GM12891 (cell line): ENCODE results near the gene TP73.

ENCODE experiments used
- DNase-seq: peaks from one replicate; pipeline ENCODE4 v3.0.0; 2011; ENCODE audit warnings: low spot score; ENCODE audit not compliant: insufficient read length
- FAIRE-seq: peaks from 2 replicates; lab custom pipeline; 2011; peaks lifted over from hg19 to GRCh38; lab: Jason Lieb, UNC
- PAX5 ChIP-seq: IDR thresholded peaks from 2 replicates; pipeline ENCODE4 v1.6.1; 2011; ENCODE audit warnings: low read length, moderate library complexity, mild to moderate bottlenecking; ENCODE audit not compliant: insufficient read depth, severe bottlenecking
- POLR2A ChIP-seq: IDR thresholded peaks from 2 replicates; pipeline ENCODE4 v1.6.1; 2011; ENCODE audit warnings: low read depth, low read length, control low read depth
- POLR2AphosphoS5 ChIP-seq: IDR thresholded peaks from 2 replicates; pipeline ENCODE4 v1.6.1; 2011; ENCODE audit warnings: low read depth, low read length, control low read depth
- POU2F2 ChIP-seq: IDR thresholded peaks from 2 replicates; pipeline ENCODE4 v1.6.1; 2011; ENCODE audit warnings: low read depth, mild to moderate bottlenecking, control low read depth, low read length, moderate library complexity
- SPI1 ChIP-seq: IDR thresholded peaks from 2 replicates; pipeline ENCODE4 v1.6.1; 2011; ENCODE audit warnings: low read depth, low read length, control low read depth
- TAF1 ChIP-seq: IDR thresholded peaks from 2 replicates; pipeline ENCODE4 v1.6.1; 2011; ENCODE audit warnings: low read depth, low read length, control low read depth

TP73 gene

GRCh38 chr1:3641816-3642215, 10.5 kb upstream of the TP73 start:
- DNase-seq (no peak), FAIRE-seq (no peak)
- TF ChIP-seq SPI1: no peak

- no peak for TF ChIP-seq TAF1
- DNase-seq: no peak
- FAIRE-seq: no peak
Observed at GRCh38 chr1:3642919-3643675, 9.2 kb upstream of the TP73 start.

- DNase-seq (no peak), FAIRE-seq (peak; percentile 41)
- TF ChIP-seq POLR2A (no peak), POU2F2 (no peak), TAF1 (no peak), SPI1 (no peak), PAX5 (no peak), POLR2AphosphoS5 (no peak)
Observed at GRCh38 chr1:3644273-3644672, 8.0 kb upstream of the TP73 start.

- no peak for FAIRE-seq
- DNase-seq: no peak
- no peak for TF ChIP-seq POLR2AphosphoS5
- TF ChIP-seq PAX5: no peak
- no peak for TF ChIP-seq POLR2A
- TF ChIP-seq TAF1: no peak
- no peak for TF ChIP-seq SPI1
- TF ChIP-seq POU2F2: no peak
Observed at GRCh38 chr1:3645247-3645646, 7.1 kb upstream of the TP73 start.

GRCh38 chr1:3645666-3646355, 6.5 kb upstream of the TP73 start:
- DNase-seq (no peak), FAIRE-seq (no peak)
- TF ChIP-seq SPI1: no peak
- no peak for TF ChIP-seq POLR2A
- TF ChIP-seq PAX5: no peak
- TF ChIP-seq POLR2AphosphoS5: no peak
- TF ChIP-seq TAF1: no peak
- no peak for TF ChIP-seq POU2F2

GRCh38 chr1:3646596-3646995, 5.7 kb upstream of the TP73 start:
- no peak for FAIRE-seq
- TF ChIP-seq POLR2AphosphoS5: no peak

GRCh38 chr1:3649342-3650247, 2.7 kb upstream of the TP73 start, which contains the start of gene WRAP73:
Gene WRAP73 (minus strand): TSS chr1:3650103. CDS start chr1:3649999, 104 bp downstream.
- peak; percentile 62; the same call in 1 of the 2 replicates for TF ChIP-seq POLR2A
- TF ChIP-seq POLR2AphosphoS5: peak; percentile 42; the same call in 1 of the 2 replicates
- peak; percentile 61 for TF ChIP-seq SPI1
- no peak for TF ChIP-seq PAX5
- peak; percentile 41 for TF ChIP-seq TAF1
- no peak; the same call in 1 of the 2 replicates for TF ChIP-seq POU2F2
- FAIRE-seq (peak; percentile 96), DNase-seq (peak; percentile 97)

More at GRCh38 chr1:3646596-3646995, 5.7 kb upstream of the TP73 start:
- DNase-seq: no peak

GRCh38 chr1:3650248-3651025, 1.9 kb upstream of the TP73 start:
- TF ChIP-seq PAX5 (no peak), POU2F2 (no peak), POLR2AphosphoS5 (no peak)

More at GRCh38 chr1:3650248-3651025, 1.9 kb upstream of the TP73 start:
- no peak for FAIRE-seq
- DNase-seq: no peak
